Measurements from ENCODE around the gene PTCD1. TPM values are rescaled to one million over a fixed set of nuclear protein-coding genes. Genes with fewer than 3 reads are reported as not detected.
"Not testable (repeated sequence)": the region's sequence is repeated elsewhere in the genome, so short reads cannot be mapped to it uniquely, and the experiment has no call there.

PTCD1 gene
- total RNA-seq, 1 experiment from 2014 or later = 22.3 TPM

DNA sequence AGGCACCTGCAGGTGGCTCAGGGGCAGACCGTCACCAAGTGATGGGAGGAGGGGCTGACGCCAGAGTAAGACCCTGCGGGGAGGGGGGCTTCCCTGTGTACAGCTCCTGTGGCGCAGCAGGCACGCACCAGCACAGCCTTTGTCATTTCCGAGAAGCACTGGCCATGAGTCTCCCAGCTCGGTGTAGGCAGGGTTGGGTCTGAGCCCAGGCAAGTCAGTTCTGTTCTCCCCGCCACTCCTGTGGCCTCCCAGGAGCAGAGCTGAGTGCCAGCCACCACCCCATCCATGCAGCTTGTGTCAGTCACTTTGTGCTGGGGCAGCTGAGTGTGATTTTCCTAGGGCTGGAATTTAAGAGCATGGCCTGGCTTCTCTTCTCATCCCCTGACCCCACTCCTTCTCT lies 13.3 kb upstream of the PTCD1 start:
- DNase-seq (ENCODE audit: low spot score) = no peak

DNA sequence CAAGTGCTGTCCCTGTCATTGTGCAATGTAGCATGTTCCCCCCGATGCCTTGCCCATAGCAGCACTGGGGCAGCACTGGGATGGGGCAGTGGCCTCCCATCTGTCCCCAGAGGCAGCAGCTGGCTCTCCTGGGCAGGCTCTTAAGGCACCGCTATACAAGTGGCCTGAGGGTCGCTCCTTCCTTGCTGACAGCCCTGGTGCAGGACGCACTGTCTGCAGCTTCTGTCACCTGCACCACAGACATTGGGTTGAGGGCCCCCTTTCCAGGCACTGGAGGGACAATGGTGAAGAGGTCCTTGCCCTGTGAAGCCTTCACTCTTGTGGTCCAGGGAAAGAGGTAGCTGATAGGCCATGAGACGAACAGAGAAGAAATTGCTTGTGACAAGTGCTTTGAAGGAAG lies 10.7 kb upstream of the PTCD1 start:
- DNase-seq (ENCODE audit: low spot score) = no peak

DNA sequence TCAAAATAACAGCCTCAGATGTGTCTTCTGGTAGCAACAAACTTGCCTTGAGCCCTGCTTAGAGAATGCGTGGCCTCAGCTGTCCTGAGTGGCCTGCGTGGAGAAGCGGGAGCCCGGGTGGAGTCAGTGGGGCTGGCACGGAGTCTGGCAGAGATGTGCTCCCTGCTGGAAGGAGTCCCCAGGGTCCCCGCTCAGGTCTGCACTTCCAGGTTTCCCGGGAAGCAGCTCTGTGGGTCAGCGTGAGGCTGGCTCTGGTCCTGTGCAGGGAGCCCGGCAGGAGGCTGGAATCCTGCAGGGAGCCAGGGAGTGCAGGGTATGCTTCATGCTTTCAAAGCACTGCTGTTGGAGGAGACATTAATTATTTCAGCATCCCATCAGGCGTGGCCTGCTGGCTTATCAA lies 10.3 kb upstream of the PTCD1 start:
- no peak for DNase-seq (ENCODE audit: low spot score)

DNA sequence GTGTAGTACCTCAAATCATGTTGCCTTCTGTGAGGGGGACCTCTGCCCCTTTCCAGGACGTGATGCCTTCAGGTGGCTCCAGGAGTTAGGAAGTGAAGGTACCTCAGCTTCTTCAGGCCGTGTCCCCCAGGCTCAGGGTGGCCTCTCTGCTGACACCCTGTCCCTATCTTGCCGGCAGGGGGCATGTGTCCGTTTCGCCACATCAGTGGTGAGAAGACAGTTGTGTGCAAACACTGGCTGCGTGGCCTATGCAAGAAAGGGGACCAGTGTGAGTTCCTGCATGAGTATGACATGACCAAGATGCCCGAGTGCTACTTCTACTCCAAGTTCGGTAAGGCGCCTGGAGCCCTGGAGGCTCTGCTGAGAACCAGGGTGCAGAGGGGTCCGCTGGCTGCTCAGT lies 9.3 kb upstream of the PTCD1 start:
- no peak for DNase-seq (ENCODE audit: low spot score)

DNA sequence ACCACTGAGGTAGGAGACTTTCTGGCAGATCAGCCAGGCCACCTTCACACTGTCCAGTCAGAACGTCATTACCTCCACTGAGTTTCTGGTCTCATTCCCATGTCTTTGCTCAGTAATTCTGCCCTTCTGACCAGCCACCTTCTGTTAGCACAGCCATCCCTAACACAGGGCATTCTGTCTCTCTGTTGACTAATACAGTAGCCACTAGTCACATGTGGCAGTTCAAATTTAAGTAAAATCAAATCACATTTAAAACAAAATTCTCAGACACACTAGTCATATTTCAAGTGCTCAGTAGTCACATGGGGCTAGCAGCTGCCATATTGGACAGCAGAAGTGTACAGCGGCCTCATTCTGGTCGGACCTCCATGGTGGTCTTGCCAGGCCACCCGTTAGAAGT lies 7.5 kb upstream of the PTCD1 start:
- no peak for DNase-seq (ENCODE audit: low spot score)

DNA sequence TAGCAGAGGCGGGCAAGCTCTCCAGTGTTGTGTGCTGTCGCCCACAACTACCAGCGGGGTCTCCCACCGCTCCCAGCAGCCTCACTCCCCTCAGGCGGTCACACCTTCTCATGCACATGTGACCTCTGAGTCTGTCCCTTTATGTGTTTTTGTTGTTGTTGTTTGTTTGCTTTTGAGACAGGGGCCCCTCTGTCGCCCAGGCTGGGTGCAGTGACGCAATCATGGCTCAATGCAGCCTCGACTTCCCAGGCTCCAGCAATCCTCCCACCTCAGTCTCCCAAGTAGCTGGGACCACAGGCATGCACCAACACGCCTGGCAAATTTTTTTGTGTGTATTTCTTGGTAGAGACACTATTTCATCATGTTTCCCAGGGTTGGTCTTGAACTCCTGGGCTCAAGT lies 1.6 kb upstream of the PTCD1 start:
- no peak for DNase-seq (ENCODE audit: low spot score)

DNA sequence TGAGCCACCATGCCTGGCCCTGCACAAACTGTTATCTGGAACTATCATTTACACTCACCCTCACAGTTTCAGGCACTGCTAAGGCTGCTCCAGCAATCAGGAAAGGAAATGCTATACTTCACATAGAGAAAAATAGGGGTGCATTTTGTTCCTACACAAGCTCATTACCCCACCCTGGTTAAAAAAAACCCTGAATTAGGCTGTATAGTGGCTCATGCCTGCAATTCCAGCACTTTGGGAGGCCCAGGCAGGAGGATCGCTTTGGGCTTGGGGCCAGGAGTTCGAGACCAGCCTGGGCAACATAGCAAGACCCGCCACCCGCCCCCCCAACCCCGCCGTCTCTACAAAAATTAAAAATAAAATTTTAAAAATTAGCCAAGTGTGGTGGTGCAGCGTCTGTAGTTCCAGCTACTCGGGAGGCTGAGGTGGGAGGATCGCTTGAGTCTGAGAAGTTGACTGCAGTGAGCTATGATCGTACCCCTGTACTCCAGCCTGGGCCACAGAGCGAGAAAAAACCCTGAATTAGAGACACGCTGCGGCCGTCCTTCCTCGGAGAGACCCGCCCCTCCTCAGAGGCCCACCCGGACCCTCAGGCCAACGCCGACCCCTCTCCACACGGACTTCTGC lies 539 bp downstream of the PTCD1 start:
- DNase-seq (ENCODE audit: low spot score) = peak; percentile 30

DNA sequence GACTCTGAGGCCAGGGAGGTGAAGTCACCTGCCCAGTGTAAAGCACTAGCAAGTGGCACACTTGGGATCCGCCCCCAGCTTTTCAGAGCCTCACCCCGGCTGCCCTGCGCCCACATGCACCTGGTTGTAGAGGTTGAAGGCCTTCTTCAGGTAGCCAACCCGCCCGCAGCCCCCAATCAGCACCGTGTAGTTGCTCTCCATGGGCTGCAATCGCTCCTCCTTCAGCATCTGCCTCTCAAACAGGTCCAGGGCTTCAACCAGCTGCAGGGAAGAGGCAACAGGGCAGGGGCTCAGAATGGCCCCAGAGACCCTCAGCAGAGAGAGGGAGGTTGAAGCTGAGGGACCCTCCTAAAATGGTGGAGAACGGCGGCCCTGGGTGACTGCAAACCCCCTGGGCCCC lies 5.4 kb downstream of the PTCD1 start:
- no peak for DNase-seq (ENCODE audit: low spot score)

DNA sequence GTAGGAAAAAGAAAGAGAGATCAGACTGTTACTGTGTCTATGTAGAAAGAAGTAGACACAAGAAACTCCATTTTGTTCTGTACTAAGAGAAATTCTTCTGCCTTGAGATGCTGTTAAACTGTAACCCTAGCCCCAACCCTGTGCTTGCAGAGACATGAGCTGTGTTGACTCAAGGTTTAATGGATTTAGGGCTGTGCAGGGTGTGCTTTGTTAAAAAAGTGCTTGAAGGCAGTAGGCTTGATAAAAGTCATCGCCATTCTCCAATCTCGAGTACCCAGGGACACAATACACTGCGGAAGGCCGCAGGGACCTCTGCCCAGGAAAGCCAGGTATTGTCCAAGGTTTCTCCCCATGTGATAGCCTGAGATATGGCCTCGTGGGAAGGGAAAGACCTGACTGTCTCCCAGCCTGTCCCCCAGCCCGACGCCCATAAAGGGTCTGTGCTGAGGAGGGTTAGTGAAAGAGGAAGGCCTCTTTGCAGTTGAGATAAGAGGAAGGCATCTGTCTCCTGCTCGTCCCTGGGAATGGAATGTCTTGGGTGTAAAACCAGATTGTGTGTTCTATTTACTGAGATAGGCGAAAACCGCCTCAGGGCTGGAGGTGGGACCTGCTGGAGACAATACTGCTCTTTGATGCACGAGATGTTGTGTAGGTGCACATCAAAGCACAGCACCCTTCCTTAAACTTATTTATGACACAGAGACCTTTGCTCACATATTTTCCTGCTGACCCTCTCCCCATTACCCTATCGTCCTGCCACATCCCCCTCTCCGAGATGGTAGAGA lies 6.7 kb downstream of the PTCD1 start:
- not testable (repeated sequence) for DNase-seq (ENCODE audit: low spot score)

DNA sequence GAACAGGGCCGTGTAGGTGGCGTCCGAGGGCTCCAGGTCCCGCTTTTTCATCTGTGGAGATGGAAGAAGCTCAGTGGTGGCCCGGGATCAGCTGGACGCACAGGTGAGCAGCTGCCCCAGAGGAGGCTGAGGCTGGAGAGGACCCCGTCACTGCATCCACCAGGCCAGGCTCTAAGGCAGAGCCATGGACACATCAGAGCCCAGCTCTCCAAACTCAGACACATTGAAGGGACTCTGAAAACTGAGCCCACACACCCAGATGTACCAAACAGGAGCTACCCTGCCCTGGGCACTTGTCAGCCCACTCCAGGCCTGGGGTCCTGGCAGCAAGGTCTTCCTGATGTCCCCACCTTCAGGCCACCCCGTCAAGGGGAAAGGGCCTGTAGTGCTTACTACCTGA lies 8.8 kb downstream of the PTCD1 start:
- DNase-seq (ENCODE audit: low spot score) = no peak

DNA sequence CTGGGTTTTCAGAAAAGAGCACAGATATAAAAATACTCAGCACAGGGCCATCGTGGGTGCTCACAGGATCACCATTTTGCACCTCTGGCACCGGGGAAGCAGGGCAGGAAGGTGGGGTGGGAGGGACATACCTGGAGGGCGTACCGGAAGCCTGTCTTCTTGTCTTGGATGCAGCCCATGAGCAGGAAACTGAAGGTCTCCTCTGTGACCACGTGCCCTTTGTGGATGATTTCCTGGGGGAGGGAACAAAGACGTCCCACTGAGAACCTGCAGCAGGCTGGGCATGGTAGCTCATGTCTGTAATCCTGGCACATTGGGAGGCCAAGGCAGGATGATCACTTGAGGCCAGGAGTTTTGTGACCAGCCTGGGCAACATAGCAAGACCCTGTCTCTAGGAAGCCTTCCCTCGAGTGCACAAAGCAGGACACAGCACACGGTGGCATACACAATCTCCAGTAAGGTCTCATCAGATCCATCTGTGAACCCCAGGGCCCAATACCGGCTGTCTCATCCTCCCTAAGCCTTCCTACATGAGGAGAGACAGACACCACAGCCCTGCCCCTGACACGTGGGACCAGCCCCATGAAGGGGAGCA lies 9.5 kb downstream of the PTCD1 start:
- DNase-seq (ENCODE audit: low spot score) = no peak

DNA sequence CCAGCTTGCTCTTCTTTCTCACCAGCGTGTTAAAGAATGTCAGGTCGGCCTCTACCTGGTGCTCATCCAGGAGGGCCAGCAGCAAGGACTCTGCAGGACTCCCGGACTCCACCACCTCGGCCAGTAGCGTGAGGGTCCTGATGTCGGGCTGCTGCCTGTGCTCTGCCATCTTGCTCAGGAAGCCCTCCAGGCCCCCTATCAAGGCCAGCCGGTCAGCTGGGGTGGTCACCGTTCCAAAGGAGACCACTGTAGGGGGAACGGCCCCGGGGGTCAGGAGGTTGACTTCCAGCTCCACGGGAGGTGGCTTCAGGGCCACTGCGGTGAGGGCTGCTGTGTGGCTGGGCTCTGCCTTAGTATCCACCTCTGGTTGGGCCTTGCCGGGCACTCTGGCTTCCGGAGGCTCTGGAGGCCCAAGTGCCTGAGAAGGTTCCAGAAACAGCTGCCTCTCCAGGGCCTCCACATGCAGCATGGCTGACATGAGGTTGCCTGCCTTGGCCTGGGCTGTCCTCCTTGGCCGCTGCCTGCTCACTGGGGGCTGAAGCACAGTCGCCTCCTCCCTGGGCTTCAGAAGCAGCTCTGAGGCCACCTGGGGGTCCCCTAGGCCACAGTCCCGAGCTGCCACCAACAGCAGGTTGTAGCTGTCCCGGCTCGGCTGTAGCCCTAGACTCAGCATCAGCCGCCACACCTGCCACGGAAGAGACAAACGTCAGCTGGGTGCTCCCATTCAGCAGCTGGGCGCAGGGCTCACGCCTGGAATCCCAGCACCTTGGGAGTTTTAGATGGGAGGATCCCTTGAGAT lies 13.5 kb downstream of the PTCD1 start:
- DNase-seq (ENCODE audit: low spot score) = no peak

DNA sequence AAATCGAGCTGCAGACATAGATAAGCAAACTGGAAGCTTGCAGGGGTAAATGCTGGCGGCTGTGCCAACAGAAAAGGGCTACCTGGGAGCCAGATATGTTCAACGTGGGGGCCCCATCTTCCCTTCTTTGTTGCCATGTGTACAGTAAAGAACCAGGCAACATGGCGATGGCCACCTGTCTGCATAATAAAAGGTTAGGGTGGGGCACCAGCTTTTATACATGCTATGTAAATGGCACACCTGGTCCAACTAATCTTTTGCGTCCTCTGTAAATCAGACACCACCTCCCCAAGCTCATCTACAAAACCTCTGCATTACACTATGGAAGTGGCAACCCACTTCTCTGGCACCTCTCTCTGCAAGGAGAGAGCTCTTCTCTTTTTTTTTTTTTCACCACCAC lies 16.0 kb downstream of the PTCD1 start:
- no peak for DNase-seq (ENCODE audit: low spot score)

DNA sequence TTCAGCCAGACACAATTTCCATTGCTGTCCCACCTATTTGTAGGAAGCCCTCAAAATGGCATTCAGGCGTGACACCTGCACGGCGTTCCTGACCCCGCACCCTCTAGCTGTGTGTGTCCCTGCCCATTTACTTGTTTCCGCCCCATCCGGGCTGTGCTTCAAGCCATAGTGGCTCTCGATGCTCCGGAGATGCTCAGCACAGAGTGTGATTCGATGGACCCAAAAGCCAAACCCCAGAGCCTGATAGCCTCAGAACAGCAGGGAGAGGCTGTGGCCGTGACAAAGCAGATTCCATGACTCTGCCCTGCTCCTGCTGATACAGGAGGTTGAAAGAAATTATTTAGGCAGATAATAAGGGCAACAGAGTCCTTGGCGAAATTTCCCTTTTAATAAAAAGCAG lies 16.4 kb downstream of the PTCD1 start:
- DNase-seq (ENCODE audit: low spot score) = no peak

DNA sequence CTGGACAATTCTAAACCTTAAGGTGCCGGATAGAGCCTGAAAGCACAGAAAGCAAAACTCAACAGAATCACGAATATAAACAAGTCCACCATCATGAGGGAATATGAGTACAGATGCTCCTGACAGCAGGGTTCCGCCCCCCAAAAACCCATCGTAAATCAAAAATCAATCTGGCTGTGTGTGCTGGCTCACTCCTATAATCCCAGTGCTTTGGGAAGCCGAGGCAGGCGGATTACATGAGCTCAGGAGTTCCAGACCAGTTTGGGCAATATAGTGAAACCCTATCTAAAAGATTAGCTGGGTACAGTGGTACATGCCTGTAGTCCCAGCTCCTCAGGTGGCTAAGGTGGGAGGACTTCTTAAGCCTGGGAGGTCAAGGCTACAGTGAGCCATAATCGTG lies 17.6 kb downstream of the PTCD1 start:
- no peak for DNase-seq (ENCODE audit: low spot score)

DNA sequence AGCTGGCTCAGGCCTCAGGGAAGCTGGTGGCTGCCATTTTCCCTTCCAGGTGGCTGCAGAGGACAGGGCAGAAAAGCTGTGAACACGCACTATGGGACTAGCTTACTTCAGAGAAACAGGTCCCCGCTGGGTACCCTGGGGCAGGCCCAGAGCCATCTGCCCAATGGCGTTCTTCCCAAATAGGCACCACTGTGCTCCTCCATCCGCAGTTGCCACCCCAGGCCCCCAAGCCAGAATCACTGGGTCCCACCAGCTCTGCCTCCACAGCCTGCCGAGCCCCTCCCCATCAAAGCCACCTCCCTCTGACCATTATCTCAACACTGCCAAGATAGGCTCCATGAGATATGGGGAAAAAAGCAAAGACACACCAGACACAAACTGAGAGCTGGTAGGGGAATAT lies 18.4 kb downstream of the PTCD1 start:
- DNase-seq (ENCODE audit: low spot score) = no peak

DNA sequence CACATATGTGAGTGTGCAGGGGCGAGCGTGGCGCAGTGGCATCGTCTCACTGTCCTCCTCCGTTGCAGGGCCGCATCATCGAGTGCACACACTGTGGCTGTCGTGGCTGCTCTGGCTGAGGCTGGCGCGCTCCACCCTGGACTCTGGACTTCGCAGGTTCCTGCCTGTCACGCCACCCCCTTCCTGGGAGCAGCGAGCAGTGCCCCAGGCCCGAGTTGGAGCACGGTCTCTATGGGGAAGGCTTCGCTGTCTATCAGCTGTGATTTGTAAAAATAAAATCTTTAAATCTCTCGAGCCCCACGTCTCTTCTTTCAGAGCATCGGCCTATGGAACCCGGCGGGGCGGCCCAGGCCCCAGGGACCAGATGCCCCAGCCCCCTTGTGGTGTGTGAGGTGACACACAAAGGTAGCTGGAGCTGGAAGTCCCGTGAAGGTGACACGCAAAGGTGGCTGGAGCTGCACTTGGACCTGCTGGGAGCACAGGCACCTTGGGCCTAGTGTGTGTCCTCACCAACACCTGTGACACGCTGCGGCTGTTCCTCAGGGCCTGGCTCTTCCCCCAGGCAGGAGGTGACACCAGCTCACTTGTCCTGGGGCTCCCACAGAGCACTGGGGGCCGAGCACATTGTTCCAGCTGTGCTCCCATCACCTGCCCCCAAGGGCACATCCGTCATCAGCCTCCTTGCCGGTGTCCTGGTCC lies 19.1 kb downstream of the PTCD1 start:
- no peak for DNase-seq (ENCODE audit: low spot score)

DNA sequence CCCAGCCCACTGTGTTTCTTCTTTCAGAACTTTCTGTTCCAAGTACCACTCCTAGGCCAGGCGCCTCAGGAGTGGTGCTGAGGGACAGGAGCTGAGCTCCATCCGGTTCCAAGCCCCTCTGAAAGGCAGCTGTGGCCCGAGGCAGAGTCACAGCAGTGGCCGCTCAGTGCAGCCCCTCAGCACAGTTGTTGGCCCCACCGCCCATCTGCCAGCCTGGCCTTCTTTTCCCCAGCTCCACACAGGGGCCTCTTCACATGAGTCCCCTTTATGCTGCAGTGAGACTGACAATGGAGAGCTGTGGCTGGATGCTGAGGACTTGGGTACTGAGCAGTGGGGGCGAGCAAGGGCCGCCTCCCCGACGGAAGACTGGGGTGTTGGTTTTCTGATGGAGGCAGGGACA lies 20.3 kb downstream of the PTCD1 start:
- no peak for DNase-seq (ENCODE audit: low spot score)

DNA sequence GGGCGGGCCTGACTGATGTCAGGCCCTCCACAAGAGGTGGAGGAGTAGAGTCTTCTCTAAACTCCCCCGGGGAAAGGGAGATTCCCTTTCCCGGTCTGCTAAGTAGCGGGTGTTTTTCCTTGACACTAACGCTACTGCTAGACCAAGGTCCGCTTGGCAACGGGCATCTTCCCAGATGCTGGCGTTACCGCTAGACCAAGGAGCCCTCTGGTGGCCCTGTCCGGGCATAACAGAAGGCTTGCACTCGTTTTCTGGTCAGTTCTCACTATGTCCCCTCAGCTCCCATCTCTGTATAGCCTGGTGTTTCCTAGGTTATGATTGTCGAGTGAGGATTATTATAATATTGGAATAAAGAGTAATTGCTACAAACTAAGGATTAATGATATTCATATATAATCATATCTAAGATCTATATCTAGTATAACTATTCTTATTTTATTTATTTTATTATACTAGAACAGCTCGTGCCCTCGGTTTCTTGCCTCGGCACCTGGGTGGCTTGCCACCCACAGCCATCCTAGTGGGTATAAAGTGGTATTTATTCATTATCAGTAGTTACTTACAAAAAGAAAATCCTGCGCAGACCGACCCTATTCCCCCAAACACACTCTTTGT lies 23.0 kb downstream of the PTCD1 start:
- peak; percentile 86 for DNase-seq (ENCODE audit: low spot score)

DNA sequence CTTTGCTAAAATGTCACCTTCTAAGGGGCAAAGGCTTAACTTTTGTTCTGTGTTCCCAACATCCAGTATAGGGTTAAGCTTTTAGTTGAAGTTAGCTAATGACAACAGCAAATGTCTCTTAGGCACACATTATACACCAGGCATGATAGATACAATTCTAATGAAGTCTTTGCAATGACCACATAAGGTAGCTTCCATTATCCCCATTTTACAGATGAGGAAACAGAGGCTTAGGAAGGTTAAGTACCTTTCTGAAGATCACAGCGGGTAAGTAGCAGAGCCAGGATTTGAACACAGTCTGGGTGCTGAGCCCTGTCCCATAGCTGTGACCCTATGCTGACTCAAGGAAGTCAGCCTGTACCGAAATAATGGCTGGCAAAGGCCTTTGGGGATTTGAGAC lies 28.0 kb downstream of the PTCD1 start:
- no peak for DNase-seq (ENCODE audit: low spot score)

DNA sequence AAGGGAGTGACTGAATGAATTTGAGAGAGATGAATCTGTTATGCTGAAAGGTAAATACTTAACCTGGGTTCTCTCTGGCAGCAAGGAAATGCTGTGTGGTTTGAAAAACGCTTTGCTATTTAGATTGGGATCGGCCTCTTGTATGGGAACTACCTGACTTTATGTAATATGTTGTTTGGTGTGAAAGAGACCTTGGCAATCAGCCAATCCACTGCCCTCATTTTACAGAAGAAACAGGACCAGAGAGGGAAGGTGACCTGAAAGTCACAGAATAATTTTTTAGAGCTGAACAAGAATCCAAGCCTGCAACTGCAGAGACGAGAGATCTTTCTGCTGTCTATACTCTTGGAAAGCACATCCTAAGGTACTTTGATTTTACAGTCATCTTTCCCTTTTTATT lies 28.8 kb downstream of the PTCD1 start:
- no peak for DNase-seq (ENCODE audit: low spot score)

All from HT-29 (cell line).